IMR-90 (cell line): Measurements from ENCODE around the gene RMC1. TPM values are rescaled to one million over a fixed set of nuclear protein-coding genes. Genes with fewer than 3 reads are reported as not detected.

Experiments used
- ATAC-seq: fragments of 200-7000 bp; cut with Tn5 transposase; 2 replicates; pipeline ENCODE4 v1.9.1; 2020; ENCODE audit warnings: low read depth, mild to moderate bottlenecking, moderate library complexity
- BruUV-seq: library from RNA; stranded (reverse); fragments of 400-500 nt; replicated peaks from 2 replicates; lab custom pipeline; 2021; lab: Mats Ljungman, UMichigan
- CTCF ChIA-PET: fragments of 300-600 bp; formaldehyde crosslinking; extraction: SDS; loops from one replicate; lab custom pipeline; 2021; ENCODE audit warnings: antibody characterized with exemption; lab: Yijun Ruan, JAX
- POLR2A ChIA-PET: fragments of 300-600 bp; sonication (Branson Sonifier 250); formaldehyde crosslinking; loops from one replicate; lab custom pipeline; 2022; ENCODE audit warnings: antibody characterized with exemption; ENCODE audit not compliant: unreplicated experiment; lab: Charles Lee
- DNase-seq: peaks from one replicate; pipeline ENCODE4 v3.0.0; 2013
- H2AFZ ChIP-seq: replicated peaks from 2 replicates; pipeline ENCODE3; 2013; ENCODE audit warnings: low read length, mild to moderate bottlenecking; ENCODE audit not compliant: poor library complexity
- H2AK5ac ChIP-seq: 2 replicates; pipeline ENCODE4 v1.6.1; 2013; ENCODE audit warnings: low read depth, low read length, inconsistent platforms
- H2AK9ac ChIP-seq: replicated peaks from 2 replicates; pipeline ENCODE3; 2013; ENCODE audit warnings: mild to moderate bottlenecking, low read depth, low read length, moderate library complexity; ENCODE audit not compliant: poor library complexity
- H2BK120ac ChIP-seq: 2 replicates; pipeline ENCODE4 v1.6.1; 2013; ENCODE audit warnings: low read depth, low read length, inconsistent platforms
- H2BK15ac ChIP-seq: 3 replicates; pipeline ENCODE4 v1.6.1; 2013; ENCODE audit warnings: low read depth, low read length, inconsistent platforms
- H2BK20ac ChIP-seq: 2 replicates; pipeline ENCODE4 v1.6.1; 2013; ENCODE audit warnings: low read depth, mild to moderate bottlenecking, inconsistent platforms, low read length, moderate library complexity
- H2BK5ac ChIP-seq: 2 replicates; pipeline ENCODE4 v1.6.1; 2013; ENCODE audit warnings: mild to moderate bottlenecking, low read depth, low read length, inconsistent platforms; ENCODE audit not compliant: poor library complexity, severe bottlenecking
- H3K14ac ChIP-seq: replicated peaks from 2 replicates; pipeline ENCODE4 v1.6.1; 2013; ENCODE audit warnings: low read depth, low read length, inconsistent platforms
- H3K18ac ChIP-seq: 2 replicates; pipeline ENCODE4 v1.6.1; 2013; ENCODE audit warnings: low read depth, low read length, control low read depth
- H3K23ac ChIP-seq: 2 replicates; pipeline ENCODE4 v1.6.1; 2013; ENCODE audit warnings: low read depth, low read length, inconsistent platforms
- H3K27ac ChIP-seq: 2 replicates; pipeline ENCODE4 v1.5.1; 2013; ENCODE audit warnings: mild to moderate bottlenecking, control low read depth, low read length; ENCODE audit not compliant: insufficient read depth
- H3K27me3 ChIP-seq: 2 replicates; pipeline ENCODE4 v1.6.1; 2013; ENCODE audit warnings: low read length; ENCODE audit not compliant: control insufficient read depth, insufficient read depth
- H3K36me3 ChIP-seq: 2 replicates; pipeline ENCODE4 v1.6.1; 2013; ENCODE audit warnings: low read length, mixed read lengths; ENCODE audit not compliant: control insufficient read depth, insufficient read depth
- H3K4ac ChIP-seq: 2 replicates; pipeline ENCODE4 v1.6.1; 2013; ENCODE audit warnings: low read depth, low read length, inconsistent platforms
- H3K4me1 ChIP-seq: 2 replicates; pipeline ENCODE4 v1.6.1; 2013; ENCODE audit warnings: low read length, mixed read lengths; ENCODE audit not compliant: control insufficient read depth, insufficient read depth
- H3K4me2 ChIP-seq: 2 replicates; pipeline ENCODE4 v1.6.1; 2013; ENCODE audit warnings: low read depth, mild to moderate bottlenecking, control low read depth, low read length, moderate library complexity
- H3K4me3 ChIP-seq: 2 replicates; pipeline ENCODE4 v1.5.1; 2013; ENCODE audit warnings: low read depth, mild to moderate bottlenecking, control low read depth, low read length, moderate library complexity; ENCODE audit not compliant: insufficient read depth
- H3K56ac ChIP-seq: 2 replicates; pipeline ENCODE4 v1.6.1; 2013; ENCODE audit warnings: low read length, inconsistent platforms; ENCODE audit not compliant: insufficient read depth; ENCODE audit errors: extremely low read depth
- H3K79me1 ChIP-seq, 2 experiments: 2 replicates each; pipeline ENCODE4 v1.6.1; 2013; ENCODE audit warnings: low read length in 2 of 2, inconsistent platforms in 1 of 2, low read depth in 1 of 2
- H3K9ac ChIP-seq: 2 replicates; pipeline ENCODE4 v1.6.1; 2013; ENCODE audit warnings: low read depth, low read length, control low read depth
- H3K9me1 ChIP-seq: 2 replicates; pipeline ENCODE4 v1.6.1; 2013; ENCODE audit warnings: low read length, inconsistent platforms; ENCODE audit not compliant: insufficient read depth
- H3K9me3 ChIP-seq: 2 replicates; pipeline ENCODE4 v1.6.1; 2013; ENCODE audit warnings: low read length; ENCODE audit not compliant: control insufficient read depth, insufficient read depth
- H4K20me1 ChIP-seq: 2 replicates; pipeline ENCODE4 v1.6.1; 2013; ENCODE audit warnings: low read length, inconsistent platforms; ENCODE audit not compliant: insufficient read depth
- H4K5ac ChIP-seq: 2 replicates; pipeline ENCODE4 v1.6.1; 2013; ENCODE audit warnings: mild to moderate bottlenecking, low read depth, low read length, control low read depth
- H4K8ac ChIP-seq, 2 experiments: 2 replicates each; pipeline ENCODE4 v1.6.1; 2013; ENCODE audit warnings: low read depth in 2 of 2, low read length in 2 of 2, control low read depth in 1 of 2, inconsistent platforms in 1 of 2
- H4K91ac ChIP-seq: 2 replicates; pipeline ENCODE4 v1.6.1; 2013; ENCODE audit warnings: low read depth, low read length, inconsistent platforms; ENCODE audit not compliant: insufficient read depth
- BHLHE40 ChIP-seq: fragments of 150-350 bp; IDR thresholded peaks from 2 replicates; pipeline ENCODE4 v1.6.1; 2016; ENCODE audit warnings: mild to moderate bottlenecking, low read depth, low read length
- CEBPB ChIP-seq: IDR thresholded peaks from 2 replicates; pipeline ENCODE4 v1.6.1; 2012; ENCODE audit warnings: low read depth, low read length, improper control_type of control experiment
- CHD1 ChIP-seq: IDR thresholded peaks from 2 replicates; pipeline ENCODE4 v1.6.1; 2012; ENCODE audit warnings: low read depth, low read length, improper control_type of control experiment
- FOS ChIP-seq: fragments of 150-350 bp; IDR thresholded peaks from 2 replicates; pipeline ENCODE4 v1.6.1; 2016; ENCODE audit warnings: low read depth, low read length
- MAFK ChIP-seq: IDR thresholded peaks from 2 replicates; pipeline ENCODE4 v1.6.1; 2012; ENCODE audit warnings: low read depth, low read length, improper control_type of control experiment
- MAZ ChIP-seq: IDR thresholded peaks from 2 replicates; pipeline ENCODE4 v1.6.1; 2012; ENCODE audit warnings: low read depth, mild to moderate bottlenecking, low read length, improper control_type of control experiment, moderate library complexity, borderline replicate concordance
- MXI1 ChIP-seq: IDR thresholded peaks from 2 replicates; pipeline ENCODE4 v1.6.1; 2012; ENCODE audit warnings: low read depth, mild to moderate bottlenecking, low read length, moderate library complexity, borderline replicate concordance
- NFE2L2 ChIP-seq: fragments of 150-350 bp; IDR thresholded peaks from 2 replicates; pipeline ENCODE4 v1.6.1; 2016; ENCODE audit warnings: low read depth, mild to moderate bottlenecking, low read length
- POLR2A ChIP-seq: IDR thresholded peaks from 2 replicates; pipeline ENCODE4 v1.6.1; 2012; ENCODE audit warnings: mild to moderate bottlenecking, low read depth, low read length
- RAD21 ChIP-seq: IDR thresholded peaks from 2 replicates; pipeline ENCODE4 v1.6.1; 2012; ENCODE audit warnings: low read length, improper control_type of control experiment
- RCOR1 ChIP-seq: IDR thresholded peaks from 2 replicates; pipeline ENCODE4 v1.6.1; 2012; ENCODE audit warnings: mild to moderate bottlenecking, low read length, improper control_type of control experiment; ENCODE audit not compliant: insufficient replicate concordance
- RFX5 ChIP-seq: IDR thresholded peaks from 2 replicates; pipeline ENCODE4 v1.8.0; 2012; ENCODE audit warnings: low read depth, mild to moderate bottlenecking, low read length, moderate library complexity
- SMC3 ChIP-seq: fragments of 150-350 bp; IDR thresholded peaks from 2 replicates; pipeline ENCODE4 v1.6.1; 2016; ENCODE audit warnings: low read depth, mild to moderate bottlenecking, antibody characterized with exemption, low read length, moderate library complexity
- WGBS, 2 experiments: methylation state at CpG; one replicate each; pipeline versions ENCODE4 v1.1.5 to v1.1.7; 2013; ENCODE audit warnings: missing lambda C conversion rate in 2 of 2; ENCODE audit not compliant: insufficient read length in 1 of 2; ENCODE audit errors: extremely low coverage in 2 of 2; 5-methylcytosine and 5-hydroxymethylcytosine counted together
- dilution Hi-C: fragments of 300-500 bp; cut with HindIII; formaldehyde crosslinking; loops from one replicate; pipeline ENCODE4 v1.14.3; 2018; ENCODE audit warnings: low sequenced_read_pairs; ENCODE audit not compliant: unreplicated experiment
- in situ Hi-C: fragments of 300-500 bp; cut with MboI; formaldehyde crosslinking; loops from 3 replicates; pipeline ENCODE4 v1.14.3; 2019; ENCODE audit warnings: low sequenced_read_pairs, inconsistent platforms, mixed read lengths
- intact Hi-C: fragments of 100-400 bp; cut with micrococcal nuclease; formaldehyde crosslinking; loops from 2 replicates; pipeline ENCODE4 v1.10.0; 2022
- polyA plus RNA-seq, 3 experiments: library from polyadenylated mRNA; depleted of rRNA; stranded (reverse); fragments of >200 nt; gene quantifications; 2 replicates each; pipeline ENCODE4 v1.2.3, GENCODE V29; 2012; ENCODE audit warnings: low replicate concordance in 1 of 3
- total RNA-seq: library from RNA; depleted of rRNA; stranded (reverse); fragments of >200 nt; gene quantifications from 2 replicates; pipeline ENCODE4 v1.2.3, GENCODE V29; 2012
- TF ChIP-seq, protein P1 (sequence below): conservative IDR thresholded peaks from 2 replicates; pipeline ENCODE4 v1.5.1; 2012; ENCODE audit warnings: mild to moderate bottlenecking, low read depth, low read length, improper control_type of control experiment
- TF ChIP-seq, protein P2 (sequence below): fragments of 150-350 bp; IDR thresholded peaks from 2 replicates; pipeline ENCODE4 v1.6.1; 2017; ENCODE audit warnings: mild to moderate bottlenecking, antibody characterized with exemption, low read length, low read depth
- TF ChIP-seq, protein P3 (sequence below): fragments of 150-350 bp; IDR thresholded peaks from 2 replicates; pipeline ENCODE4 v1.6.1; 2016; ENCODE audit warnings: low read depth, mild to moderate bottlenecking, low read length, moderate library complexity, borderline replicate concordance

The RMC1 gene
- total and polyA plus RNA-seq, 2 of the 4 experiments (the other 2 are of a cell fraction) = 14.2 to 18.0 TPM

DNA sequence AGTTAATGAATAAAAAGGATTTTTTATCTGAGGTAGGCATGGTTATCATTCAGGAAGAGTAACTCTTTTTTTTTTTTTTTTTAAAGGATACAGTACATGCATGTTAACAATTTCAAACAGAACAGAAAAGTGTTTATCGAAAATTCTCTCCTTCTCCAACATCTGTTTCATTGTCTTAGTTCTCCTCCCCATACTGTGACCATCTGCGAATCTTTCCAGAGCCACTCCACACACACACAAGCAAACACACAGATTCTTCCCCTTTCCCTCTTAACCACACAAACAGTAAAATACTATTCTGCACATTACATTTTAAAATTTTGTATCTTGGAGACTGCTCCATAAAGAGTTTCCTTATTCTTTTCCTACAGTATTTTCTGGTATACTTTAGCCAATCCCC, 45.0 kb downstream of the RMC1 start:
- H3K18ac ChIP-seq = no peak overlapping the region
- H4K91ac ChIP-seq = no peak overlapping the region
- no peak overlapping the region for H3K14ac ChIP-seq
- no peak overlapping the region for H2BK20ac ChIP-seq
- BruUV-seq = no TSS peak
- H4K8ac ChIP-seq = no peak overlapping the region
- no peak overlapping the region for H3K4ac ChIP-seq
- H4K5ac ChIP-seq = no peak overlapping the region
- dilution Hi-C loops (no loop called here), in situ Hi-C loops (no loop called here), intact Hi-C loops (no loop called here)
- peaks cover 7% of the 10 kb centered on the region; the same call in 1 of the 2 replicates for H3K9me1 ChIP-seq
- H2BK120ac ChIP-seq = no peak overlapping the region
- H3K27ac ChIP-seq = no peak overlapping the region
- ChIA-PET POLR2A (no interaction called here), CTCF (no interaction called here)
- peaks cover 41% of the 10 kb centered on the region for H3K36me3 ChIP-seq
- no peaks in the 10 kb centered on the region for H3K4me1 ChIP-seq
- H2BK15ac ChIP-seq = no peak overlapping the region
- ATAC-seq (no peak), DNase-seq (no peak)
- H2BK5ac ChIP-seq = no peak overlapping the region
- no peaks in the 10 kb centered on the region for H3K9me3 ChIP-seq
- H3K23ac ChIP-seq = no peak overlapping the region
- TF ChIP-seq, protein P1, sequence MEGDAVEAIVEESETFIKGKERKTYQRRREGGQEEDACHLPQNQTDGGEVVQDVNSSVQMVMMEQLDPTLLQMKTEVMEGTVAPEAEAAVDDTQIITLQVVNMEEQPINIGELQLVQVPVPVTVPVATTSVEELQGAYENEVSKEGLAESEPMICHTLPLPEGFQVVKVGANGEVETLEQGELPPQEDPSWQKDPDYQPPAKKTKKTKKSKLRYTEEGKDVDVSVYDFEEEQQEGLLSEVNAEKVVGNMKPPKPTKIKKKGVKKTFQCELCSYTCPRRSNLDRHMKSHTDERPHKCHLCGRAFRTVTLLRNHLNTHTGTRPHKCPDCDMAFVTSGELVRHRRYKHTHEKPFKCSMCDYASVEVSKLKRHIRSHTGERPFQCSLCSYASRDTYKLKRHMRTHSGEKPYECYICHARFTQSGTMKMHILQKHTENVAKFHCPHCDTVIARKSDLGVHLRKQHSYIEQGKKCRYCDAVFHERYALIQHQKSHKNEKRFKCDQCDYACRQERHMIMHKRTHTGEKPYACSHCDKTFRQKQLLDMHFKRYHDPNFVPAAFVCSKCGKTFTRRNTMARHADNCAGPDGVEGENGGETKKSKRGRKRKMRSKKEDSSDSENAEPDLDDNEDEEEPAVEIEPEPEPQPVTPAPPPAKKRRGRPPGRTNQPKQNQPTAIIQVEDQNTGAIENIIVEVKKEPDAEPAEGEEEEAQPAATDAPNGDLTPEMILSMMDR = no peak
- TF ChIP-seq BHLHE40 (no peak), RCOR1 (no peak), NFE2L2 (no peak), MAFK (no peak), POLR2A (no peak), MAZ (no peak), SMC3 (no peak), CHD1 (no peak), MXI1 (no peak), CEBPB (no peak), RAD21 (no peak), RFX5 (no peak), FOS (no peak)
- TF ChIP-seq, protein P2, sequence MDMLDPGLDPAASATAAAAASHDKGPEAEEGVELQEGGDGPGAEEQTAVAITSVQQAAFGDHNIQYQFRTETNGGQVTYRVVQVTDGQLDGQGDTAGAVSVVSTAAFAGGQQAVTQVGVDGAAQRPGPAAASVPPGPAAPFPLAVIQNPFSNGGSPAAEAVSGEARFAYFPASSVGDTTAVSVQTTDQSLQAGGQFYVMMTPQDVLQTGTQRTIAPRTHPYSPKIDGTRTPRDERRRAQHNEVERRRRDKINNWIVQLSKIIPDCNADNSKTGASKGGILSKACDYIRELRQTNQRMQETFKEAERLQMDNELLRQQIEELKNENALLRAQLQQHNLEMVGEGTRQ = no peak
- TF ChIP-seq, protein P3, sequence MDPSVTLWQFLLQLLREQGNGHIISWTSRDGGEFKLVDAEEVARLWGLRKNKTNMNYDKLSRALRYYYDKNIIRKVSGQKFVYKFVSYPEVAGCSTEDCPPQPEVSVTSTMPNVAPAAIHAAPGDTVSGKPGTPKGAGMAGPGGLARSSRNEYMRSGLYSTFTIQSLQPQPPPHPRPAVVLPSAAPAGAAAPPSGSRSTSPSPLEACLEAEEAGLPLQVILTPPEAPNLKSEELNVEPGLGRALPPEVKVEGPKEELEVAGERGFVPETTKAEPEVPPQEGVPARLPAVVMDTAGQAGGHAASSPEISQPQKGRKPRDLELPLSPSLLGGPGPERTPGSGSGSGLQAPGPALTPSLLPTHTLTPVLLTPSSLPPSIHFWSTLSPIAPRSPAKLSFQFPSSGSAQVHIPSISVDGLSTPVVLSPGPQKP = no peak
- peaks cover 0 to 3% of the 10 kb centered on the region in 2 experiments; a peak in 1 of 4 replicates for H3K79me1 ChIP-seq
- H3K9ac ChIP-seq = no peak overlapping the region
- no peak overlapping the region for H3K56ac ChIP-seq
- H3K4me3 ChIP-seq = no peak overlapping the region
- WGBS, 2 experiments = no CpG with 5 or more reads among the region's 2 CpGs
- H3K4me2 ChIP-seq = no peak overlapping the region
- H2AFZ ChIP-seq = no peak overlapping the region
- no peaks in the 10 kb centered on the region for H3K27me3 ChIP-seq
- no peaks in the 10 kb centered on the region for H4K20me1 ChIP-seq
- no peak overlapping the region for H2AK5ac ChIP-seq
- no peak overlapping the region for H2AK9ac ChIP-seq
